GM18867 (cell line): ENCODE data around the gene ELP5.

Experiments
- ATAC-seq: cut with Tn5 transposase; IDR thresholded peaks from one replicate; pipeline ENCODE4 v1.9.1; 2021; ENCODE audit warnings: mild to moderate bottlenecking, moderate library complexity; ENCODE audit not compliant: unreplicated experiment

Gene ELP5

GRCh38 chr17:7282752-7283321, 30.8 kb downstream of the ELP5 start:
- no peak for ATAC-seq

GRCh38 chr17:7283471-7284216, 31.6 kb downstream of the ELP5 start:
- no peak for ATAC-seq

- no peak for ATAC-seq
Measured at GRCh38 chr17:7284911-7285310, 32.9 kb downstream of the ELP5 start.

GRCh38 chr17:7285679-7286078, 33.7 kb downstream of the ELP5 start:
- ATAC-seq = no peak

- ATAC-seq = no peak
Measured at GRCh38 chr17:7289256-7290032, 37.4 kb downstream of the ELP5 start.

- ATAC-seq = no peak
Measured at GRCh38 chr17:7290166-7290565, 38.2 kb downstream of the ELP5 start.

GRCh38 chr17:7290685-7291084, 38.7 kb downstream of the ELP5 start:
- no peak for ATAC-seq

- ATAC-seq = no peak
Measured at GRCh38 chr17:7292194-7292593, 40.2 kb downstream of the ELP5 start.

GRCh38 chr17:7292729-7293128, 40.7 kb downstream of the ELP5 start:
- no peak for ATAC-seq

GRCh38 chr17:7293159-7293558, 41.1 kb downstream of the ELP5 start:
- ATAC-seq = no peak

- ATAC-seq = no peak
Measured at GRCh38 chr17:7293816-7294613, 42.0 kb downstream of the ELP5 start.

GRCh38 chr17:7294614-7295153, 42.7 kb downstream of the ELP5 start, which contains the start of gene YBX2:
YBX2 (minus strand) TSS chr17:7294639; CDS start chr17:7294500, 139 bp downstream.
- ATAC-seq = no peak

- ATAC-seq = no peak
Measured at GRCh38 chr17:7295230-7296180, 43.5 kb downstream of the ELP5 start.

GRCh38 chr17:7296189-7296861, 44.3 kb downstream of the ELP5 start:
- no peak for ATAC-seq

GRCh38 chr17:7304179-7304578, 52.2 kb downstream of the ELP5 start:
- no peak for ATAC-seq

GRCh38 chr17:7306911-7307685, 55.1 kb downstream of the ELP5 start, which contains the start of gene EIF5A:
EIF5A (plus strand) TSS chr17:7307628; CDS start chr17:7309636, 2,008 bp downstream.
- peak; percentile 69 for ATAC-seq

- ATAC-seq = peak; percentile 4
Measured at GRCh38 chr17:7307686-7308624, 55.9 kb downstream of the ELP5 start.
